ACHN (cell line): ENCODE results near the gene LATS1.
A peak's percentile ranks its signal among the peaks of the same experiment; 100 is the strongest.
"Not testable (repeated sequence)": the region's sequence is repeated elsewhere in the genome, so short reads cannot be mapped to it uniquely, and the experiment has no call there.

ENCODE experiments used
- DNase-seq: peaks from one replicate; pipeline ENCODE4 v3.0.0-alpha.2; 2015
- in situ Hi-C: cut with HindIII; loops from 2 replicates; pipeline ENCODE4 v1.10.0; 2017; ENCODE audit warnings: low sequenced_read_pairs, low pct_ligation_motif_present, low pct_unique_long_range_greater_than_20kb

The LATS1 gene

GRCh38 chr6:149683256-149683859 lies 34.5 kb downstream of the LATS1 start:
- no peak for DNase-seq
- in situ Hi-C loops = no loop called here

- DNase-seq, in situ Hi-C loops: not testable (repeated sequence)
These were observed 36.1 kb downstream of the LATS1 start for GRCh38 chr6:149681845-149682244.

GRCh38 chr6:149681209-149681608 lies 36.7 kb downstream of the LATS1 start:
- in situ Hi-C loops = no loop called here
- no peak for DNase-seq

GRCh38 chr6:149680503-149680902 lies 37.4 kb downstream of the LATS1 start:
- in situ Hi-C loops = no loop called here
- DNase-seq = no peak

GRCh38 chr6:149672265-149672664 lies 45.6 kb downstream of the LATS1 start:
- in situ Hi-C loops, DNase-seq: not testable (repeated sequence)

- DNase-seq = no peak
- in situ Hi-C loops = no loop called here
These were observed 57.9 kb downstream of the LATS1 start for GRCh38 chr6:149660028-149660427.

- in situ Hi-C loops = no loop called here
These were observed 60.5 kb downstream of the LATS1 start for GRCh38 chr6:149657441-149657840.

GRCh38 chr6:149651056-149651455 lies 66.8 kb downstream of the LATS1 start:
- in situ Hi-C loops = no loop called here
- DNase-seq = no peak

More at GRCh38 chr6:149657441-149657840, 60.5 kb downstream of the LATS1 start:
- no peak for DNase-seq

GRCh38 chr6:149648148-149649145 lies 69.5 kb downstream of the LATS1 start, which contains the start of gene KATNA1:
KATNA1 (minus strand) TSS chr6:149648714; CDS start chr6:149638547, 10,167 bp downstream.
- in situ Hi-C loops = no loop called here
- DNase-seq = peak; percentile 89

GRCh38 chr6:149646599-149646998 lies 71.3 kb downstream of the LATS1 start:
- DNase-seq = no peak
- in situ Hi-C loops = no loop called here

- in situ Hi-C loops = no loop called here
- DNase-seq = no peak
These were observed 74.9 kb downstream of the LATS1 start for GRCh38 chr6:149642829-149643580.

- DNase-seq = peak; percentile 72
These were observed 81.8 kb downstream of the LATS1 start for GRCh38 chr6:149636124-149636523.

GRCh38 chr6:149634315-149634714 lies 83.6 kb downstream of the LATS1 start:
- in situ Hi-C loops = no loop called here
- no peak for DNase-seq

More at GRCh38 chr6:149636124-149636523, 81.8 kb downstream of the LATS1 start:
- in situ Hi-C loops = no loop called here

GRCh38 chr6:149628875-149629510 lies 88.9 kb downstream of the LATS1 start:
- DNase-seq = no peak
- in situ Hi-C loops = no loop called here

- in situ Hi-C loops = no loop called here
- no peak for DNase-seq
These were observed 90.2 kb downstream of the LATS1 start for GRCh38 chr6:149627672-149628071.

- in situ Hi-C loops = no loop called here
- DNase-seq = no peak
These were observed 102.1 kb downstream of the LATS1 start for GRCh38 chr6:149615805-149616204.

GRCh38 chr6:149614337-149614736 lies 103.6 kb downstream of the LATS1 start:
- DNase-seq = no peak
- in situ Hi-C loops = no loop called here

- in situ Hi-C loops = no loop called here
- no peak for DNase-seq
These were observed 109.4 kb downstream of the LATS1 start for GRCh38 chr6:149608381-149608982.
